GM12873 (cell line): Measurements from ENCODE around the gene CDK4.

Experiments used
- CTCF ChIP-seq: IDR thresholded peaks from 2 replicates; pipeline ENCODE4 v1.5.1; 2012; ENCODE audit warnings: low read depth, mild to moderate bottlenecking, moderate library complexity, low read length, control low read depth; ENCODE audit not compliant: insufficient read depth; ENCODE audit errors: missing control alignments

CDK4 gene

DNA sequence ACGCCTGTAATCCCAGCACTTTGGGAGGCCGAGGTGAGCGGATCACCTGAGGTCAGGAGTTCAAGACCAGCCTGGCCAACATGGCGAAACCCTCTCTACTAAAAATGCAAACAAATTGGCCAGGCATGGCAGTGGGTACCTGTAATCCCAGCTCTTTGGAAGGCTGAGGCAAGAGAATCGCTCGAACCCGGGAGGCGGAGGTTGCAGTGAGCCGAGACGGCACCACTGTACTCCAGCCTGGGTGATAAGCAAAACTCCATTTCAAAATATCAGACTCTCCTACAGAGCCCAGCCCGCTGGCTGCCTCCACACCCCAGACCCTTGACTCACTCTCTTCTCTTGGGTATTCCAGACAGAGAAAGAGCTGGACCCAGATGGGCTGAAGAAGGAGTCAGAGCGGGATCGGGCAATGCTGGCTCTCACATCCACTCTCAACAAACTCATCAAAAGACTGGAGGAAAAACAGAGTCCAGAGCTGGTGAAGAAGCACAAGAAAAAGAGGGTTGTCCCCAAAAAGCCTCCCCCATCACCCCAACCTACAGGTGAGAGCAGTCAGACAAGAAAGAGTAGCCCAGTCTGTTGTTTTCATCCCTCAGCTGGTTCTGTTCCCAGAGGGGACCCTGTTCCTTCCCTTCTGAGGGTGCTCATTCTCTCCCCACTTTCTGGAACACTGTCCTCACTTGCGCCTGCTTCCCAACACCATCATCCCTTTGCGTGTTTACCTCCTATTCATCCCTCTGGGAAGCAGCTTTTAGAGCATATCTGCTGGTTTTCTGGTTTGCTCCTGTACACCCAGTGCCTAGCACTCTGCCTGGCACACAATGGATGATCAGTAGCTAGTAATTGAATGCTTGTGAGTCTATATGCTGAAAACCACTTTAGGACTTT lies 33.2 kb downstream of the CDK4 start:
- TF ChIP-seq CTCF, result no peak

DNA sequence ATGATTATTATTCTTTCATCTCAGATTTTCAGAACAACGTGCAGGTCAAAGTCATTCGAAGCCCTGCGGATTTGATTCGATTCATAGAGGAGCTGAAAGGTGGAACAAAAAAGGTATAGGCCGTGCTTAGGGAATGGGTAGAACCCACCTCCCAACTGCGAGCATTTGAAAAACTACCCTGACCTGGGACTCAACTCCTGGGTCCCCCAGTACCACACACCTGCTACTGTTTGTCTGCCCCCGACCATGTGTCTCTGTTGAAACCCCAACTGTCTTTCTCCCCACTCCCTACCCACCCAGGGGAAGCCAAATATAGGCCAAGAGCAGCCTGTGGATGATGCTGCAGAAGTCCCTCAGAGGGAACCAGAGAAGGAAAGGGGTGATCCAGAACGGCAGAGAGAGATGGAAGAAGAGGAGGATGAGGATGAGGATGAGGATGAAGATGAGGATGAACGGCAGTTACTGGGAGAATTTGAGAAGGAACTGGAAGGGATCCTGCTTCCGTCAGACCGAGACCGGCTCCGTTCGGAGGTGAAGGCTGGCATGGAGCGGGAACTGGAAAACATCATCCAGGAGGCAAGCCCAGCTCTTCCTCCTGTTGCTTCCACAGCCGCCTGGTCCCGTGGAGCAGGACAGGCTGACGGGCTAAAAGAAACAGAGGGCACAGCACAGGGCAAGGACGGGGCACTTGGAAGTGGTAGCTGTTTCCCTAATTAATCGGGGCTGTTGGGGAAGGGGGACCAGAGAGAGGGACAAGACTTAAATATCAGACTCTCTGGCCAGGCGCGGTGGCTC lies 34.1 kb downstream of the CDK4 start:
- TF ChIP-seq CTCF, result no peak

DNA sequence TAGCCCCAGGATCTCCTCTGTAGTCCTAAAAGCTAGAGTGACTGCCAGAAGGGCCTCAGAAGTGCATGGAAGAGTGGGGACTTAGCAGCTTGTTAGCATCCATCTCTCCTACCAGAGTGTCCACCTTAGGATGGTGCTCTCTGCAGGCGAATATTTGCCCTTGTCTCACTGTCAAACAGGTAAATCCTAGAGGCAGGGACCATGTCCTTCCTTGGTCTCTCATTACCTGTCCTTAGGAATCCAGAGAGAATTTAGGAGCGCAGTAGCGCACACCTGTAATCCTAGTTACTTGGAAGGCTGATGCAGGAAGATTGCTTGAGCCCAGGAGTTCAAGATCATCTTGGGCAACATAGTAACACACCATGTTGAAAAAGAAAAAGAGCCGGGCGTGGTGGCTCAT lies 35.0 kb downstream of the CDK4 start:
- no peak for TF ChIP-seq CTCF

DNA sequence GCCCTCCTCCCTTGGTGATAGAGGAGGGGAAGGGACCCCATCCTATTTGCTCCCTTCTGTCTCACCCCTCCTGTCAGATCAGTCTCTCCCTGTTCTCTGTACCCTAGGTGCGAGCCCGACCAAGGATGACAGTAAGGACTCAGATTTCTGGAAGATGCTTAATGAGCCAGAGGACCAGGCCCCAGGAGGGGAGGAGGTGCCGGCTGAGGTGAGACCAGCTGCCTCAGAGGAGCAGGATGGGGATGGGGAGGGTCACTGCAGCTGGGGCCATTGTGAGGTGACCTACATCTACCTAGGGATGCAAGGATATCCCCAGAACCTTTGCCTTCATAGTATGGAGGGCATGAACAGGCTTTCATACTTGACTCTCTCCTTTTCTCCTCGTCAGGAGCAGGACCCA lies 35.8 kb downstream of the CDK4 start:
- TF ChIP-seq CTCF, result no peak

DNA sequence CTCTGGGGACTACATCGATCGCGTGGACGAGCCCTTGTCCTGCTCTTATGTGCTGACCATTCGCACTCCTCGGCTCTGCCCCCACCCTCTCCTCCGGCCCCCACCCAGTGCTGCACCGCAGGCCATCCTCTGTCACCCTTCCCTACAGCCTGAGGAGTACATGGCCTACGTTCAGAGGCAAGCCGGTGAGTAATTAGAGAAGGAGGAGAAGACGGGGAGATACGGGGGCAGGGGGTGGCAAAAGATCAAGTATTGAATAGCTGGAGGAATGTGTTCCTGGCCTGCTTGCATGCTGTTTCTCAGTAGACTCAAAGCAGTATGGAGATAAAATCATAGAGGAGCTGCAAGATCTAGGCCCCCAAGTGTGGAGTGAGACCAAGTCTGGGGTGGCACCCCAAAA lies 36.3 kb downstream of the CDK4 start:
- no peak for TF ChIP-seq CTCF

- TF ChIP-seq CTCF, result no peak
These were observed 38.9 kb downstream of the CDK4 start for GRCh38 chr12:57713209-57713608.

DNA sequence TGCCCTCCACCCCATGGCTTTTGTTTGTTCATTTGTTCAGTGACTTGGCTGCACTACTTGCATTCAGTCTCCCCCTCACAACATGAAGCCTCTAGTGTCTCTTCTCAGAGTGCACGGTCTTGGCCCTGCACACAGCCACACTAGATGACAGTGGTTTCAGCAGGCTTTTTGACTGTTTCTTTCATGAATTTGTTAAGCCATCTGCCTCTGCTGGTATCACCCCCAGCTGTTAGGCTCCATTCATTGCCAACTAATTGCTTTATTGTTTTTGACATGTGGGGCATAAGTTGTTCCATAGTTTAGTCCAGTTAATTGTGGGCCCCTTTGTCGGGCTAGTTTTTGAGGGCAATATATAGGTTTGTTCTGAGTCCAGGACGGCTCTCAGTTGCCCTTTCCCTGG lies 39.4 kb downstream of the CDK4 start:
- no peak for TF ChIP-seq CTCF
